ENCODE results near the gene MIP. TPM values are rescaled to one million over a fixed set of nuclear protein-coding genes. Genes with fewer than 3 reads are reported as not detected.

The MIP gene
- total RNA-seq, 1 experiment from 2014 or later = not detected

DNA sequence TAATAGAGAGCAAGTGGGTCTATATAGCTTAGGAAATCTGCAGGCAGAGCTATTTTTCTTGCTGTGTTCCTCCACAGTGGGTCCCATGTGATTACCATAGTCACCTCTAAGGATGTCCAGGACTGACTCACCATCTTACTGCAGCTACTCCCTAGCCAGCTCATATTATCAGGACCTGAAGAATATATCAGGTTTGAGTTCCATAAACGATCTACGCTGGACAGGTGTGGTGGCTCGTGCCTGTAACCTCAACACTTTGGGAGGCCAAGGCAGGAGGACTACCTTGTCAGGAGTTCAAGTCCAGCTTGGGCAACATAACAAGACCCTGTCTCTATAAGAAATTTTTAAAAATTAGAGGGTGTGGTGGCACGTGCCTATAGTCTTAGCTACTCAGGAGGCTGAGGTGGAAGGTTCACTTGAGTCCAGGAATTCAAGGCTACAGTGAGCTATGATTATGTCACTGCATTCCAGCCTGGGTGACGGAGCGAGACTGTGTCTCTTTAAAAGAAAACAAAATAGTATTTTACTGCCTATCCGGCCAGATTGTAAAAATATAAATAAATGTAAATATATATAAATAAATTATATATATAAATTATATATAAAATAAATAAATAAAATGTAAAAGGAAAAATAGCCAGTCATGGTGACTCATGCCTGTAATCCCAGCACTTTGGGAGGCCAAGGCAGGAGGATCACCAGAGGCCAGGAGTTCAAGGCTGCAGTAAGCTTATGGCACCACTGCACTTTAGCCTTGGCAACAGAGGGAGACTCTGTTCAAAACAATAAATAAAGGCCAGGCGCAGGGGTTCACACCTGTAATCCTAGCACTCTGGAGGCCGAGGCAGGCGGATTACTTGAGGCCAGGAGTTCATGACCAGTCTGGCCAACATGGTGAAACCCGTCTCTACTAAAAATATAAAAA, 7.0 kb upstream of the MIP start:
- Histone ChIP-seq H3K36me3 (ENCODE audit: control insufficient read depth, insufficient read depth, low read length) (no peaks in the 10 kb centered on the region), H3K9me3 (ENCODE audit: control insufficient read depth, insufficient read depth, low read depth, low read length) (no peaks in the 10 kb centered on the region), H3K4me3 (ENCODE audit: low read depth in 2 of 2, low read length in 2 of 2) (no peak overlapping the region), H3K27me3 (ENCODE audit: control insufficient read depth, insufficient read depth, low read length) (no peaks in the 10 kb centered on the region), H3K4me1 (ENCODE audit: control insufficient read depth, insufficient read depth, low read length) (no peaks in the 10 kb centered on the region), H3K27ac (ENCODE audit: low read length) (no peak overlapping the region)
- ATAC-seq (0 out of 2 replicates have a peak, but pooled peaks have one; percentile 24), DNase-seq (ENCODE audit: low read depth, low spot score) (peak; percentile 72)
- ChIA-PET POLR2A (interaction anchor here (0.6 to 0.7 kb wide), 2 partner anchors 67 to 171 kb away, joined by 3 read pairs; no protein-coding TSS in a partner anchor), CTCF (interaction anchor here (1.3 to 1.6 kb wide), 2 partner anchors 145 to 228 kb away, joined by 4 to 6 read pairs; no protein-coding TSS in a partner anchor)
- intact Hi-C loops (cut with micrococcal nuclease; ENCODE audit: unreplicated experiment) = loop anchor here (10.0 kb wide), 1 partner anchor 97 kb away; the partner anchor contains the start of genes APOF and STAT2
- BruUV-seq (replicated peaks) = no TSS peak
- in situ Hi-C loops (cut with HindIII; ENCODE audit: low pct_unique_long_range_greater_than_20kb, low sequenced_read_pairs) = no loop called here
- TF ChIP-seq, protein P1, sequence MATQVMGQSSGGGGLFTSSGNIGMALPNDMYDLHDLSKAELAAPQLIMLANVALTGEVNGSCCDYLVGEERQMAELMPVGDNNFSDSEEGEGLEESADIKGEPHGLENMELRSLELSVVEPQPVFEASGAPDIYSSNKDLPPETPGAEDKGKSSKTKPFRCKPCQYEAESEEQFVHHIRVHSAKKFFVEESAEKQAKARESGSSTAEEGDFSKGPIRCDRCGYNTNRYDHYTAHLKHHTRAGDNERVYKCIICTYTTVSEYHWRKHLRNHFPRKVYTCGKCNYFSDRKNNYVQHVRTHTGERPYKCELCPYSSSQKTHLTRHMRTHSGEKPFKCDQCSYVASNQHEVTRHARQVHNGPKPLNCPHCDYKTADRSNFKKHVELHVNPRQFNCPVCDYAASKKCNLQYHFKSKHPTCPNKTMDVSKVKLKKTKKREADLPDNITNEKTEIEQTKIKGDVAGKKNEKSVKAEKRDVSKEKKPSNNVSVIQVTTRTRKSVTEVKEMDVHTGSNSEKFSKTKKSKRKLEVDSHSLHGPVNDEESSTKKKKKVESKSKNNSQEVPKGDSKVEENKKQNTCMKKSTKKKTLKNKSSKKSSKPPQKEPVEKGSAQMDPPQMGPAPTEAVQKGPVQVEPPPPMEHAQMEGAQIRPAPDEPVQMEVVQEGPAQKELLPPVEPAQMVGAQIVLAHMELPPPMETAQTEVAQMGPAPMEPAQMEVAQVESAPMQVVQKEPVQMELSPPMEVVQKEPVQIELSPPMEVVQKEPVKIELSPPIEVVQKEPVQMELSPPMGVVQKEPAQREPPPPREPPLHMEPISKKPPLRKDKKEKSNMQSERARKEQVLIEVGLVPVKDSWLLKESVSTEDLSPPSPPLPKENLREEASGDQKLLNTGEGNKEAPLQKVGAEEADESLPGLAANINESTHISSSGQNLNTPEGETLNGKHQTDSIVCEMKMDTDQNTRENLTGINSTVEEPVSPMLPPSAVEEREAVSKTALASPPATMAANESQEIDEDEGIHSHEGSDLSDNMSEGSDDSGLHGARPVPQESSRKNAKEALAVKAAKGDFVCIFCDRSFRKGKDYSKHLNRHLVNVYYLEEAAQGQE (IDR thresholded peaks at IDR 0.05; ENCODE audit: insufficient read depth in 1 of 2, low read depth in 2 of 2, low read length in 1 of 2) = no peak
- TF ChIP-seq TCF7L2 (IDR thresholded peaks at IDR 0.05; ENCODE audit: low read depth, low read length) (no peak), SIN3A (IDR thresholded peaks at IDR 0.05; ENCODE audit: borderline replicate concordance, insufficient read depth, low read depth, low read length) (no peak), POLR2AphosphoS5 (IDR thresholded peaks at IDR 0.05; ENCODE audit: low read depth, low read length) (no peak)
- TF ChIP-seq, protein P2, sequence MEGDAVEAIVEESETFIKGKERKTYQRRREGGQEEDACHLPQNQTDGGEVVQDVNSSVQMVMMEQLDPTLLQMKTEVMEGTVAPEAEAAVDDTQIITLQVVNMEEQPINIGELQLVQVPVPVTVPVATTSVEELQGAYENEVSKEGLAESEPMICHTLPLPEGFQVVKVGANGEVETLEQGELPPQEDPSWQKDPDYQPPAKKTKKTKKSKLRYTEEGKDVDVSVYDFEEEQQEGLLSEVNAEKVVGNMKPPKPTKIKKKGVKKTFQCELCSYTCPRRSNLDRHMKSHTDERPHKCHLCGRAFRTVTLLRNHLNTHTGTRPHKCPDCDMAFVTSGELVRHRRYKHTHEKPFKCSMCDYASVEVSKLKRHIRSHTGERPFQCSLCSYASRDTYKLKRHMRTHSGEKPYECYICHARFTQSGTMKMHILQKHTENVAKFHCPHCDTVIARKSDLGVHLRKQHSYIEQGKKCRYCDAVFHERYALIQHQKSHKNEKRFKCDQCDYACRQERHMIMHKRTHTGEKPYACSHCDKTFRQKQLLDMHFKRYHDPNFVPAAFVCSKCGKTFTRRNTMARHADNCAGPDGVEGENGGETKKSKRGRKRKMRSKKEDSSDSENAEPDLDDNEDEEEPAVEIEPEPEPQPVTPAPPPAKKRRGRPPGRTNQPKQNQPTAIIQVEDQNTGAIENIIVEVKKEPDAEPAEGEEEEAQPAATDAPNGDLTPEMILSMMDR (IDR thresholded peaks at IDR 0.05) = no peak

DNA sequence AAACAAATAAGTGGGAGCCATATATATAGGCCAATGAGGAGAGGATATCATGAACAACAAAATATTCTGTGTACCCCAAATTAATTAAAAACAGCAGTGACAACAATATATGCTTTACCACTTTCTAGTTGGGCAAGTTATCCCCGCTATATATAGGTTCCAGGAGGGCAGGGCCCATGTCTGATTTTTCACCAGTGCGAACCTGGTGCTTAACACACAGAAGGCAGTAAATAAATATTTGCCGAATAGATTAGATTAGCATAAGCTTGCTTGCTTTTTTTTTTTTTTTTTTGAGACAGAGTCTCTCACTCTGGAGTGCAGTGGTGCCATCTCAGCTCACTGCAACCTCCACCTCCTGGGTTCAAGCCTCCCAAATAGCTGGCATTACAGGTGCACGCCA, 3.4 kb upstream of the MIP start:
- intact Hi-C loops (cut with micrococcal nuclease; ENCODE audit: unreplicated experiment) (no loop called here), in situ Hi-C loops (cut with HindIII; ENCODE audit: low pct_unique_long_range_greater_than_20kb, low sequenced_read_pairs) (no loop called here)
- ChIA-PET POLR2A (no interaction called here), CTCF (no interaction called here)
- no TSS peak for BruUV-seq (replicated peaks)
- Histone ChIP-seq H3K4me1 (ENCODE audit: control insufficient read depth, insufficient read depth, low read length) (no peaks in the 10 kb centered on the region), H3K36me3 (ENCODE audit: control insufficient read depth, insufficient read depth, low read length) (no peaks in the 10 kb centered on the region), H3K27me3 (ENCODE audit: control insufficient read depth, insufficient read depth, low read length) (no peaks in the 10 kb centered on the region), H3K9me3 (ENCODE audit: control insufficient read depth, insufficient read depth, low read depth, low read length) (no peaks in the 10 kb centered on the region), H3K27ac (ENCODE audit: low read length) (no peak overlapping the region), H3K4me3 (ENCODE audit: low read depth in 2 of 2, low read length in 2 of 2) (no peak overlapping the region)
- TF ChIP-seq, protein P2 (IDR thresholded peaks at IDR 0.05) = no peak
- TF ChIP-seq TCF7L2 (IDR thresholded peaks at IDR 0.05; ENCODE audit: low read depth, low read length) (no peak), SIN3A (IDR thresholded peaks at IDR 0.05; ENCODE audit: borderline replicate concordance, insufficient read depth, low read depth, low read length) (no peak), POLR2AphosphoS5 (IDR thresholded peaks at IDR 0.05; ENCODE audit: low read depth, low read length) (no peak)
- TF ChIP-seq, protein P1 (IDR thresholded peaks at IDR 0.05; ENCODE audit: insufficient read depth in 1 of 2, low read depth in 2 of 2, low read length in 1 of 2) = no peak
- DNase-seq (ENCODE audit: low read depth, low spot score) = no peak
- no peak for ATAC-seq
